MM.1S (cell line): ENCODE results near the gene SPEM1.

ENCODE experiments used
- DNase-seq: peaks from one replicate; pipeline ENCODE4 v3.0.0-alpha.2; 2015
- H2AFZ ChIP-seq: fragments of 300-600 bp; sonication (generic); 2 replicates; pipeline ENCODE4 v1.6.0; 2016; ENCODE audit warnings: antibody characterized with exemption, low read length
- H3F3A ChIP-seq: fragments of 300-600 bp; sonication (generic); 2 replicates; pipeline ENCODE4 v1.6.1; 2016; ENCODE audit warnings: mild to moderate bottlenecking, antibody characterized with exemption, low read length, moderate library complexity, mixed read lengths; ENCODE audit not compliant: insufficient read depth
- H3K27ac ChIP-seq: fragments of 300-600 bp; sonication (generic); 2 replicates; pipeline ENCODE4 v1.5.1; 2016; ENCODE audit warnings: mild to moderate bottlenecking, low read length
- H3K27me3 ChIP-seq: fragments of 300-600 bp; sonication (generic); replicated peaks from 2 replicates; pipeline ENCODE4 v1.6.0; 2016; ENCODE audit warnings: low read length; ENCODE audit not compliant: insufficient read depth
- H3K36me3 ChIP-seq: fragments of 300-600 bp; sonication (generic); replicated peaks from 2 replicates; pipeline ENCODE4 v1.6.1; 2016; ENCODE audit warnings: mild to moderate bottlenecking, low read length, mixed read lengths; ENCODE audit not compliant: insufficient read depth
- H3K4me1 ChIP-seq: fragments of 300-600 bp; sonication (generic); 2 replicates; pipeline ENCODE4 v1.6.1; 2016; ENCODE audit warnings: low read length, mixed read lengths
- H3K4me2 ChIP-seq: fragments of 300-600 bp; sonication (generic); 2 replicates; pipeline ENCODE4 v1.6.0; 2016; ENCODE audit warnings: low read depth, low read length
- H3K4me3 ChIP-seq: fragments of 300-600 bp; sonication (generic); 2 replicates; pipeline ENCODE4 v1.5.1; 2016; ENCODE audit warnings: low read length, mixed read lengths
- H3K79me2 ChIP-seq: fragments of 300-600 bp; sonication (generic); 2 replicates; pipeline ENCODE4 v1.6.1; 2016; ENCODE audit warnings: mixed run types, low read length, mixed read lengths
- H3K9ac ChIP-seq: fragments of 300-600 bp; sonication (generic); 2 replicates; pipeline ENCODE4 v1.6.1; 2016; ENCODE audit warnings: low read length, mixed read lengths
- H3K9me2 ChIP-seq: fragments of 300-600 bp; sonication (generic); replicated peaks from 2 replicates; pipeline ENCODE4 v1.6.1; 2016; ENCODE audit warnings: mild to moderate bottlenecking, low read length, mixed read lengths; ENCODE audit not compliant: insufficient read depth
- H3K9me3 ChIP-seq: fragments of 300-600 bp; sonication (generic); replicated peaks from 2 replicates; pipeline ENCODE4 v1.6.1; 2016; ENCODE audit warnings: mild to moderate bottlenecking, low read length, mixed read lengths; ENCODE audit not compliant: insufficient read depth
- H4K20me1 ChIP-seq: fragments of 300-600 bp; sonication (generic); 2 replicates; pipeline ENCODE4 v1.6.1; 2016; ENCODE audit warnings: mild to moderate bottlenecking, low read length, moderate library complexity, mixed read lengths; ENCODE audit not compliant: insufficient read depth
- CTCF ChIP-seq: fragments of 300-600 bp; sonication (generic); IDR thresholded peaks from 2 replicates; pipeline ENCODE4 v1.5.1; 2016; ENCODE audit warnings: antibody characterized with exemption, low read length, mixed read lengths
- EZH2 ChIP-seq: fragments of 300-600 bp; sonication (generic); optimal IDR thresholded peaks from 2 replicates; pipeline ENCODE3; 2017; ENCODE audit warnings: low read depth, mild to moderate bottlenecking, antibody characterized with exemption, low read length, mixed read lengths
- EZH2phosphoT487 ChIP-seq: fragments of 300-600 bp; sonication (generic); IDR thresholded peaks from 2 replicates; pipeline ENCODE4 v1.6.1; 2018; ENCODE audit warnings: antibody characterized with exemption, low read length

Gene SPEM1

GRCh38 chr17:7440113-7440833, 20.1 kb downstream of the SPEM1 start:
- peaks cover 10% of the 10 kb centered on the region for H3K4me1 ChIP-seq
- TF ChIP-seq EZH2phosphoT487 (no peak), EZH2 (no peak), CTCF (no peak)
- no peak overlapping the region for H2AFZ ChIP-seq

DNA sequence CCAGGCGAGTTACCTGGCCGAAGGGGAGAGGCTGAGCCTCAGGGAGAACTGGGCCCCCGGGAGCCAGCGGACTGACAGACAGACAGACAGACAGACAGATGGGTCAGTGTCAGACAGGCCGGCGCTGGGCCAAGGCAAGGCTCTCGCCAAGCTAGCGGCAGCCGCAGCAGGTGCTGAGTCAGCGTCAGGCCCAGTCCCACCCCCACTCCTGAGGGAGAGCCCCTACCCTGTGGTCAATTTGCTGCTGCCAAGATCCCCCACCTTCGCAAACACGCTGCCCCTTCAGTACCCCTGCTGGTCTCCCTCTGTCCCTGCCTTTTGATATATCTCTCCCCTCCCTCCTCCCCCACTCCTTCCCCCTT, 20.7 kb downstream of the SPEM1 start:
- H3K9ac ChIP-seq, result no peak overlapping the region
- H3K4me3 ChIP-seq, result no peak overlapping the region
- H3K36me3 ChIP-seq, result no peaks in the 10 kb centered on the region
- peaks cover 75% of the 10 kb centered on the region for H3K27me3 ChIP-seq
- H3K9me3 ChIP-seq, result no peaks in the 10 kb centered on the region
- no peaks in the 10 kb centered on the region for H3K9me2 ChIP-seq
- no peak for TF ChIP-seq EZH2
- no peak overlapping the region for H3K4me2 ChIP-seq
- H3F3A ChIP-seq, result peaks cover 9% of the 10 kb centered on the region
- no peak for DNase-seq
- H2AFZ ChIP-seq, result no peak overlapping the region
- no peak overlapping the region for H3K27ac ChIP-seq
- peaks cover 10% of the 10 kb centered on the region for H3K4me1 ChIP-seq
- no peaks in the 10 kb centered on the region for H3K79me2 ChIP-seq
- no peaks in the 10 kb centered on the region for H4K20me1 ChIP-seq

More at GRCh38 chr17:7440113-7440833, 20.1 kb downstream of the SPEM1 start:
- no peak overlapping the region for H3K4me2 ChIP-seq
- H3K27ac ChIP-seq, result no peak overlapping the region
- H3F3A ChIP-seq, result peaks cover 14% of the 10 kb centered on the region
- H4K20me1 ChIP-seq, result no peaks in the 10 kb centered on the region
- H3K9me3 ChIP-seq, result no peaks in the 10 kb centered on the region
- H3K9me2 ChIP-seq, result no peaks in the 10 kb centered on the region
- no peak overlapping the region for H3K9ac ChIP-seq
- DNase-seq, result no peak
- peaks cover 69% of the 10 kb centered on the region for H3K27me3 ChIP-seq
- H3K36me3 ChIP-seq, result no peaks in the 10 kb centered on the region
- H3K79me2 ChIP-seq, result no peaks in the 10 kb centered on the region
- H3K4me3 ChIP-seq, result no peak overlapping the region

DNA sequence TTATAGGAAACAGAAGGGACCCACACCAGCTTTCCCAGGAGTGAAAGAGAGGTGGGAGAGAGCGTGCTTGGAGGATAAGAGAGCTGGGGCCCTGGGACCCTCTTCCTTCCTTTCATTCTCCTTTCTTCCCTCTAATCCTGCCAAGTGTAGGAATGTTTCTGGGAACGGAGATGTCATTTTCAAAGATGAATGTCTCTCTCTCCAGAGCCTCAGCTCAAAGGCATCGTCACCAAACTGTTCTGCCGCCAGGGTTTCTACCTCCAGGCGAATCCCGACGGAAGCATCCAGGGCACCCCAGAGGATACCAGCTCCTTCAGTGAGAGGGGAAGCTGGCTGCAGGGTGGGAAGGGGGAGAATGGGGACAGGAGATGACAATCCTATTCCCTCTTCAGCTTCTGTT, 21.1 kb downstream of the SPEM1 start:
- peaks cover 8% of the 10 kb centered on the region for H3K4me1 ChIP-seq
- H3K4me2 ChIP-seq, result no peak overlapping the region
- no peak overlapping the region for H2AFZ ChIP-seq
- no peak for DNase-seq
- no peaks in the 10 kb centered on the region for H4K20me1 ChIP-seq
- no peak overlapping the region for H3K4me3 ChIP-seq
- no peak overlapping the region for H3K9ac ChIP-seq
- no peaks in the 10 kb centered on the region for H3K79me2 ChIP-seq
- H3K9me2 ChIP-seq, result no peaks in the 10 kb centered on the region
- peaks cover 79% of the 10 kb centered on the region for H3K27me3 ChIP-seq
- H3F3A ChIP-seq, result 0 out of 2 replicates have a peak, but pooled peaks cover 4% of the 10 kb centered on the region
- no peaks in the 10 kb centered on the region for H3K36me3 ChIP-seq
- TF ChIP-seq EZH2phosphoT487 (no peak), EZH2 (no peak), CTCF (no peak)
- no peak overlapping the region for H3K27ac ChIP-seq
- no peaks in the 10 kb centered on the region for H3K9me3 ChIP-seq

GRCh38 chr17:7442142-7442541, 22.0 kb downstream of the SPEM1 start:
- Histone ChIP-seq H3K9me3 (no peaks in the 10 kb centered on the region), H3K9ac (no peak overlapping the region), H3K27me3 (peaks cover 88% of the 10 kb centered on the region), H3K79me2 (no peaks in the 10 kb centered on the region), H3K27ac (no peak overlapping the region), H3K4me1 (peaks cover 2% of the 10 kb centered on the region; the same call in 1 of the 2 replicates), H3F3A (no peaks in the 10 kb centered on the region), H2AFZ (no peak overlapping the region), H3K36me3 (no peaks in the 10 kb centered on the region), H3K4me3 (no peak overlapping the region), H3K4me2 (no peak overlapping the region), H3K9me2 (no peaks in the 10 kb centered on the region), H4K20me1 (no peaks in the 10 kb centered on the region)
- TF ChIP-seq EZH2phosphoT487 (no peak), CTCF (no peak), EZH2 (no peak)
- DNase-seq, result no peak
